ENCODE data around the gene LHFPL3. TPM values are rescaled to one million over a fixed set of nuclear protein-coding genes. Genes with fewer than 3 reads are reported as not detected.
A peak's percentile ranks its signal among the peaks of the same experiment; 100 is the strongest.

LHFPL3 gene
- total and polyA plus RNA-seq, 9 of the 15 experiments (the other 6 are each of a cell fraction or from before 2014, with no cell fraction given): 0.21 to 0.52 TPM; not detected in 7

DNA sequence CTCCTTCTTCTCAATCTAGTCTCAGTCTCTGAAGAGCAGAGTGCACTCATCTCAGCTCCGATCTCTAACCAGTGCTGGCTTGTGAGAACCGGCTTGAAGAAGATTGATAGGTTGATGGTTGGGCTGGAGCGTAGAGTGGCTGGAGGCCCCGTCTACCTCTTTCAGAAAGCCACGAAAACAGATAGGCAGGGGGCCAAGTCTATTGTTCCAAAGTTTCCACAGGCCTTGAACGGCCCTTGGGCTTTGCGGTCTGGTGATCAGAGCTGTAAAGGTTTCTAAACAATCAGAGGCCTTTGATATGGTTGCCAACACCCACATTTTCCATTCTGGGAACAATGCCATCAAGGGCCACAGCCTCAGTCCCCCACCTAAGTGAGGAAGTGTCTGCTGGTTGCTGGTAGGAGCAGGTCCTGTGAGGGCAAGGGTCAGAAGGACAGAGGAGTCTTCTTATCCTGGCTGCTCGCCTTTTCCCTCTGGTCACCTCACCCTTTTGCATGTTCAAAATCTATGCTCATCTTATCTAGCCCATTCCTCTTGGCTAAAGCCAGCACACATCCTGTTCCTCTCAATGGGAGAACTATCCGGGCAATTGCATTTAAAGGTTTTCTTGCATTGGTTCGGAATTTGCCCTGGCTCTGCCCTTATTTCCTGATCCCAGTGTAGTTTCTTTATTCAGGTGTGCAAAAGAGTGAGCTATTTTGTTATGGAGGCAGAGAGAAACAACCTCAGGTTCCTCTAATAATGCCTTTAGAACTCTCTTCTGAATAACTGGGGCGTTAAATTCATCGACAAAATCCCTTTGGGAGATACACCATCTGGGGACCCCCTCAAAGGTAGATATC lies 615.3 kb downstream of the LHFPL3 start (continued):
- no peak for TF ChIP-seq ZNF347 (CRISPR knock-in tag; IDR thresholded peaks at IDR 0.05; ENCODE audit: low read depth)
- TF ChIP-seq SP1 (CRISPR knock-in tag; IDR thresholded peaks at IDR 0.05): peak; percentile 49; the same call in 1 of the 2 replicates
- peak; percentile 8; the same call in 1 of the 2 replicates for TF ChIP-seq PYGO2 (tag; IDR thresholded peaks at IDR 0.05)
- TF ChIP-seq, protein P1, sequence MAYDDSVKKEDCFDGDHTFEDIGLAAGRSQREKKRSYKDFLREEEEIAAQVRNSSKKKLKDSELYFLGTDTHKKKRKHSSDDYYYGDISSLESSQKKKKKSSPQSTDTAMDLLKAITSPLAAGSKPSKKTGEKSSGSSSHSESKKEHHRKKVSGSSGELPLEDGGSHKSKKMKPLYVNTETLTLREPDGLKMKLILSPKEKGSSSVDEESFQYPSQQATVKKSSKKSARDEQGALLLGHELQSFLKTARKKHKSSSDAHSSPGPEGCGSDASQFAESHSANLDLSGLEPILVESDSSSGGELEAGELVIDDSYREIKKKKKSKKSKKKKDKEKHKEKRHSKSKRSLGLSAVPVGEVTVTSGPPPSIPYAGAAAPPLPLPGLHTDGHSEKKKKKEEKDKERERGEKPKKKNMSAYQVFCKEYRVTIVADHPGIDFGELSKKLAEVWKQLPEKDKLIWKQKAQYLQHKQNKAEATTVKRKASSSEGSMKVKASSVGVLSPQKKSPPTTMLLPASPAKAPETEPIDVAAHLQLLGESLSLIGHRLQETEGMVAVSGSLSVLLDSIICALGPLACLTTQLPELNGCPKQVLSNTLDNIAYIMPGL (CRISPR knock-in tag; IDR thresholded peaks at IDR 0.05): 0 out of 2 replicates have a peak, but pooled peaks have one; percentile 7
- peak in 1 of 2 experiments; percentile 22; a peak in 1 of 4 replicates for TF ChIP-seq NONO (IDR thresholded peaks at IDR 0.05; ENCODE audit: low read depth in 2 of 2, low read length in 1 of 2)
- peak; percentile 53 for TF ChIP-seq ZNF584 (CRISPR knock-in tag; IDR thresholded peaks at IDR 0.05; ENCODE audit: low read depth)
- TF ChIP-seq CBX3 (IDR thresholded peaks at IDR 0.05; ENCODE audit: borderline replicate concordance in 1 of 2, low read length in 2 of 2): peak in 1 of 2 experiments; percentile 52; a peak in 1 of 3 replicates
- peak; percentile 97 for TF ChIP-seq CXXC5 (CRISPR knock-in tag; IDR thresholded peaks at IDR 0.05)
- peak; percentile 32; the same call in 1 of the 2 replicates for TF ChIP-seq GABPB1 (CRISPR knock-in tag; IDR thresholded peaks at IDR 0.05)
- TF ChIP-seq SMAD3 (CRISPR knock-in tag; conservative IDR thresholded peaks at IDR 0.05): peak; percentile 70; the same call in 1 of the 2 replicates
- TF ChIP-seq, protein P2, sequence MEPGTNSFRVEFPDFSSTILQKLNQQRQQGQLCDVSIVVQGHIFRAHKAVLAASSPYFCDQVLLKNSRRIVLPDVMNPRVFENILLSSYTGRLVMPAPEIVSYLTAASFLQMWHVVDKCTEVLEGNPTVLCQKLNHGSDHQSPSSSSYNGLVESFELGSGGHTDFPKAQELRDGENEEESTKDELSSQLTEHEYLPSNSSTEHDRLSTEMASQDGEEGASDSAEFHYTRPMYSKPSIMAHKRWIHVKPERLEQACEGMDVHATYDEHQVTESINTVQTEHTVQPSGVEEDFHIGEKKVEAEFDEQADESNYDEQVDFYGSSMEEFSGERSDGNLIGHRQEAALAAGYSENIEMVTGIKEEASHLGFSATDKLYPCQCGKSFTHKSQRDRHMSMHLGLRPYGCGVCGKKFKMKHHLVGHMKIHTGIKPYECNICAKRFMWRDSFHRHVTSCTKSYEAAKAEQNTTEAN (CRISPR knock-in tag; IDR thresholded peaks at IDR 0.05): no peak
- TF ChIP-seq TBL1XR1 (IDR thresholded peaks at IDR 0.05; ENCODE audit: low read length in 2 of 2): peak in 1 of 2 experiments; percentile 81; a peak in 1 of 4 replicates
- peak; percentile 38 to 67; a peak in 1 of 4 replicates for TF ChIP-seq ARNT (IDR thresholded peaks at IDR 0.05)
- no peak for TF ChIP-seq SRSF7 (optimal IDR thresholded peaks at IDR 0.05; ENCODE audit: low read depth, low read length)
- TF ChIP-seq, protein P3, sequence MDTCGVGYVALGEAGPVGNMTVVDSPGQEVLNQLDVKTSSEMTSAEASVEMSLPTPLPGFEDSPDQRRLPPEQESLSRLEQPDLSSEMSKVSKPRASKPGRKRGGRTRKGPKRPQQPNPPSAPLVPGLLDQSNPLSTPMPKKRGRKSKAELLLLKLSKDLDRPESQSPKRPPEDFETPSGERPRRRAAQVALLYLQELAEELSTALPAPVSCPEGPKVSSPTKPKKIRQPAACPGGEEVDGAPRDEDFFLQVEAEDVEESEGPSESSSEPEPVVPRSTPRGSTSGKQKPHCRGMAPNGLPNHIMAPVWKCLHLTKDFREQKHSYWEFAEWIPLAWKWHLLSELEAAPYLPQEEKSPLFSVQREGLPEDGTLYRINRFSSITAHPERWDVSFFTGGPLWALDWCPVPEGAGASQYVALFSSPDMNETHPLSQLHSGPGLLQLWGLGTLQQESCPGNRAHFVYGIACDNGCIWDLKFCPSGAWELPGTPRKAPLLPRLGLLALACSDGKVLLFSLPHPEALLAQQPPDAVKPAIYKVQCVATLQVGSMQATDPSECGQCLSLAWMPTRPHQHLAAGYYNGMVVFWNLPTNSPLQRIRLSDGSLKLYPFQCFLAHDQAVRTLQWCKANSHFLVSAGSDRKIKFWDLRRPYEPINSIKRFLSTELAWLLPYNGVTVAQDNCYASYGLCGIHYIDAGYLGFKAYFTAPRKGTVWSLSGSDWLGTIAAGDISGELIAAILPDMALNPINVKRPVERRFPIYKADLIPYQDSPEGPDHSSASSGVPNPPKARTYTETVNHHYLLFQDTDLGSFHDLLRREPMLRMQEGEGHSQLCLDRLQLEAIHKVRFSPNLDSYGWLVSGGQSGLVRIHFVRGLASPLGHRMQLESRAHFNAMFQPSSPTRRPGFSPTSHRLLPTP (IDR thresholded peaks at IDR 0.05; ENCODE audit: borderline replicate concordance, extremely low read depth, insufficient read length): no peak
- TF ChIP-seq NFATC3 (IDR thresholded peaks at IDR 0.05): peak; percentile 89

Measured in K562 (cell line).